MCF 10A (cell line): ENCODE data around the gene MBD6. TPM values are rescaled to one million over a fixed set of nuclear protein-coding genes. Genes with fewer than 3 reads are reported as not detected.

Experiments used
- BruUV-seq: library from RNA; stranded (reverse); fragments of 400-500 nt; replicated peaks from 2 replicates; lab custom pipeline; 2021; lab: Mats Ljungman, UMichigan
- CTCF ChIA-PET: fragments of 300-600 bp; sonication (Branson Sonifier 250); formaldehyde crosslinking; extraction: SDS; loops from one replicate; lab custom pipeline; 2021; ENCODE audit warnings: antibody characterized with exemption, inconsistent platforms; lab: Yijun Ruan, JAX
- POLR2A ChIA-PET: fragments of 300-600, 350-650 bp; sonication (Branson Sonifier 250); formaldehyde crosslinking; extraction: SDS; loops from one replicate; lab custom pipeline; 2020; ENCODE audit warnings: antibody characterized with exemption, inconsistent platforms; lab: Yijun Ruan, JAX
- DNase-seq: peaks from one replicate; pipeline ENCODE4 v3.0.0-alpha.2; 2018; ENCODE audit not compliant: unreplicated experiment
- H3K27ac Mint-ChIP-seq: one replicate; pipeline ENCODE4 v1.8.0; 2022; ENCODE audit warnings: mild to moderate bottlenecking, low read depth, mixed read lengths; ENCODE audit not compliant: unreplicated experiment
- H3K27me3 Mint-ChIP-seq: one replicate; pipeline ENCODE4 v1.8.0; 2022; ENCODE audit warnings: mixed read lengths; ENCODE audit not compliant: insufficient read depth, unreplicated experiment
- H3K36me3 Mint-ChIP-seq: one replicate; pipeline ENCODE4 v1.8.0; 2022; ENCODE audit warnings: mild to moderate bottlenecking, moderate library complexity, mixed read lengths; ENCODE audit not compliant: insufficient read depth, unreplicated experiment
- H3K4me1 Mint-ChIP-seq: one replicate; pipeline ENCODE4 v1.8.0; 2022; ENCODE audit warnings: mixed read lengths; ENCODE audit not compliant: insufficient read depth, unreplicated experiment
- H3K4me3 Mint-ChIP-seq: one replicate; pipeline ENCODE4 v1.8.0; 2022; ENCODE audit warnings: mild to moderate bottlenecking, moderate library complexity, mixed read lengths; ENCODE audit not compliant: unreplicated experiment
- H3K9me3 Mint-ChIP-seq: one replicate; pipeline ENCODE4 v1.8.0; 2022; ENCODE audit warnings: mixed read lengths; ENCODE audit not compliant: unreplicated experiment
- CTCF ChIP-seq: fragments of 200-600 bp; IDR thresholded peaks from one replicate; pipeline ENCODE4 v1.8.0; 2022; ENCODE audit warnings: antibody characterized with exemption, mild to moderate bottlenecking; ENCODE audit not compliant: unreplicated experiment
- intact Hi-C: fragments of 100-400 bp; cut with micrococcal nuclease; formaldehyde crosslinking; loops from 2 replicates; pipeline ENCODE4 v1.14.1; 2022
- total RNA-seq: library from RNA; stranded (reverse); gene quantifications from 2 replicates; pipeline ENCODE4 v1.2.3, GENCODE V29; 2022

The MBD6 gene
- total RNA-seq, 1 experiment from 2014 or later: 96.5 TPM

- Mint-ChIP-seq H3K4me1 (peaks cover 19% of the 10 kb centered on the region), H3K36me3 (no peaks in the 10 kb centered on the region), H3K27me3 (peaks cover 9% of the 10 kb centered on the region), H3K4me3 (no peak overlapping the region), H3K27ac (no peak overlapping the region), H3K9me3 (no peaks in the 10 kb centered on the region)
- TF ChIP-seq CTCF: no peak
- intact Hi-C loops: no loop called here
- no TSS peak for BruUV-seq
- no peak for DNase-seq
- ChIA-PET POLR2A (no interaction called here), CTCF (no interaction called here)
These were observed 28.3 kb downstream of the MBD6 start for GRCh38 chr12:57550641-57551549.

- no peaks in the 10 kb centered on the region for H3K9me3 Mint-ChIP-seq
- CTCF ChIA-PET: no interaction called here
- peaks cover 15% of the 10 kb centered on the region for H3K4me1 Mint-ChIP-seq
- TF ChIP-seq CTCF: no peak
- no TSS peak for BruUV-seq
- H3K27ac Mint-ChIP-seq: no peak overlapping the region
- POLR2A ChIA-PET: no interaction called here
- DNase-seq: no peak
- no peaks in the 10 kb centered on the region for H3K36me3 Mint-ChIP-seq
- no peak overlapping the region for H3K4me3 Mint-ChIP-seq
- intact Hi-C loops: no loop called here
- H3K27me3 Mint-ChIP-seq: peaks cover 9% of the 10 kb centered on the region
These were observed 29.1 kb downstream of the MBD6 start for GRCh38 chr12:57551637-57552305.

GRCh38 chr12:57552306-57552651, 29.7 kb downstream of the MBD6 start:
- BruUV-seq: no TSS peak
- intact Hi-C loops: no loop called here
- no peaks in the 10 kb centered on the region for H3K36me3 Mint-ChIP-seq
- no peak overlapping the region for H3K27ac Mint-ChIP-seq
- POLR2A ChIA-PET: no interaction called here
- peaks cover 9% of the 10 kb centered on the region for H3K27me3 Mint-ChIP-seq
- no peaks in the 10 kb centered on the region for H3K9me3 Mint-ChIP-seq
- no peak for TF ChIP-seq CTCF
- H3K4me1 Mint-ChIP-seq: peaks cover 12% of the 10 kb centered on the region
- no peak overlapping the region for H3K4me3 Mint-ChIP-seq
- no peak for DNase-seq
- CTCF ChIA-PET: no interaction called here

GRCh38 chr12:57552835-57553313, 30.2 kb downstream of the MBD6 start:
- POLR2A ChIA-PET: interaction anchor here (1.0 kb wide), 1 partner anchor 33 kb away, joined by 3 read pairs; no protein-coding TSS in a partner anchor
- H3K36me3 Mint-ChIP-seq: no peaks in the 10 kb centered on the region
- H3K4me3 Mint-ChIP-seq: no peak overlapping the region
- CTCF ChIA-PET: interaction anchor here (0.6 kb wide), 1 partner anchor 207 kb away, joined by 3 read pairs; no protein-coding TSS in a partner anchor
- no TSS peak for BruUV-seq
- H3K27me3 Mint-ChIP-seq: peaks cover 9% of the 10 kb centered on the region
- H3K4me1 Mint-ChIP-seq: peaks cover 9% of the 10 kb centered on the region
- H3K27ac Mint-ChIP-seq: no peak overlapping the region
- no peak for TF ChIP-seq CTCF
- intact Hi-C loops: no loop called here
- H3K9me3 Mint-ChIP-seq: no peaks in the 10 kb centered on the region
- no peak for DNase-seq
